Mesodermal cell (in vitro differentiated cells): ENCODE measurements around the gene REEP2.

Experiments used
- H3K27ac ChIP-seq: 2 replicates; pipeline ENCODE4 v1.7.0; 2013; ENCODE audit warnings: mild to moderate bottlenecking, low read depth, low read length, moderate library complexity; ENCODE audit not compliant: severe bottlenecking
- H3K36me3 ChIP-seq: 2 replicates; pipeline ENCODE4 v1.7.1; 2013; ENCODE audit warnings: mild to moderate bottlenecking, low read length, moderate library complexity; ENCODE audit not compliant: control insufficient read depth, insufficient read depth
- H3K4me1 ChIP-seq: one replicate; pipeline ENCODE4 v1.7.1; 2013; ENCODE audit warnings: mild to moderate bottlenecking, low read length; ENCODE audit not compliant: insufficient read depth, control insufficient read depth, poor library complexity, severe bottlenecking
- H3K4me3 ChIP-seq: 2 replicates; pipeline ENCODE4 v1.7.0; 2013; ENCODE audit warnings: low read length, control low read depth, mild to moderate bottlenecking; ENCODE audit not compliant: insufficient read depth, poor library complexity, severe bottlenecking; ENCODE audit errors: extremely low read depth
- H3K9me3 ChIP-seq: 2 replicates; pipeline ENCODE4 v1.7.1; 2013; ENCODE audit warnings: mild to moderate bottlenecking, low read length, moderate library complexity; ENCODE audit not compliant: control insufficient read depth
- WGBS, 2 experiments: methylation state at CpG; one replicate each; pipeline ENCODE4 v1.1.5; 2013; ENCODE audit warnings: missing lambda C conversion rate in 2 of 2; ENCODE audit not compliant: insufficient coverage in 2 of 2; 5-methylcytosine and 5-hydroxymethylcytosine counted together

The REEP2 gene

GRCh38 chr5:138489683-138490061 is 50.8 kb downstream of the REEP2 start:
- WGBS, 2 experiments, result 87 to 93% methylated on average over 4 of the region's 5 CpGs
- H3K36me3 ChIP-seq, result no peaks in the 10 kb centered on the region
- no peak overlapping the region for H3K4me3 ChIP-seq
- no peaks in the 10 kb centered on the region for H3K9me3 ChIP-seq
- no peak overlapping the region for H3K27ac ChIP-seq
- peaks cover 27% of the 10 kb centered on the region for H3K4me1 ChIP-seq

- Histone ChIP-seq H3K4me1 (peaks cover 27% of the 10 kb centered on the region), H3K36me3 (no peaks in the 10 kb centered on the region), H3K27ac (no peak overlapping the region), H3K4me3 (no peak overlapping the region), H3K9me3 (no peaks in the 10 kb centered on the region)
- 78 to 87% methylated on average over 10 of the region's 12 CpGs for WGBS, 2 experiments
Observed at GRCh38 chr5:138490648-138491283, 51.9 kb downstream of the REEP2 start.

DNA sequence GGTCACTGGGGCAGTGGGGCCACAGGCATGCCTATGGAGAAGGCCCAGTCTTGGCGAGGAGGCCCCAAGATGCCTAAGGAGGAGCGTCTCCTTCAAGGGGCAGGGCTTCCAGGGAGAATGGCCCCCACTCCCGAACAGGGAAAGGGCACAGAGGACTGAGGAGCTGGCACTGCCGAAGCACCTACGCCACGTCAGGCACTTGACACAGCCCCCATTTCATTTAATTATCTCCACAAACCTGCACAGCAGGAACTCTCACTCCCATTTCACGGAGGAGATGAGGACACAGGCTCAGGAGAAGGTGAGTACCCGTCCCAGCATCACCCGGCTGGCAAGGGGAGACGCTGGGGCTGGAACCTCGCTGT is 52.4 kb downstream of the REEP2 start:
- 61 to 67% methylated on average over 8 to 11 of the region's 11 CpGs for WGBS, 2 experiments
- Histone ChIP-seq H3K9me3 (no peaks in the 10 kb centered on the region), H3K36me3 (no peaks in the 10 kb centered on the region), H3K4me1 (peaks cover 27% of the 10 kb centered on the region), H3K4me3 (peak overlapping the region; percentile 39), H3K27ac (no peak overlapping the region)

GRCh38 chr5:138491669-138492559 is 53.1 kb downstream of the REEP2 start:
- WGBS, 2 experiments, result 5 to 7% methylated on average over 77 to 80 of the region's 93 CpGs
- no peak overlapping the region for H3K27ac ChIP-seq
- H3K36me3 ChIP-seq, result no peaks in the 10 kb centered on the region
- H3K4me1 ChIP-seq, result peaks cover 27% of the 10 kb centered on the region
- H3K4me3 ChIP-seq, result peak overlapping the region; percentile 39
- no peaks in the 10 kb centered on the region for H3K9me3 ChIP-seq

GRCh38 chr5:138492560-138493045 is 53.7 kb downstream of the REEP2 start:
- WGBS, 2 experiments, result 29 to 42% methylated on average over 7 to 9 of the region's 10 CpGs
- peak overlapping the region; percentile 39 for H3K4me3 ChIP-seq
- no peaks in the 10 kb centered on the region for H3K9me3 ChIP-seq
- H3K4me1 ChIP-seq, result peaks cover 24% of the 10 kb centered on the region
- H3K27ac ChIP-seq, result no peak overlapping the region
- H3K36me3 ChIP-seq, result no peaks in the 10 kb centered on the region

DNA sequence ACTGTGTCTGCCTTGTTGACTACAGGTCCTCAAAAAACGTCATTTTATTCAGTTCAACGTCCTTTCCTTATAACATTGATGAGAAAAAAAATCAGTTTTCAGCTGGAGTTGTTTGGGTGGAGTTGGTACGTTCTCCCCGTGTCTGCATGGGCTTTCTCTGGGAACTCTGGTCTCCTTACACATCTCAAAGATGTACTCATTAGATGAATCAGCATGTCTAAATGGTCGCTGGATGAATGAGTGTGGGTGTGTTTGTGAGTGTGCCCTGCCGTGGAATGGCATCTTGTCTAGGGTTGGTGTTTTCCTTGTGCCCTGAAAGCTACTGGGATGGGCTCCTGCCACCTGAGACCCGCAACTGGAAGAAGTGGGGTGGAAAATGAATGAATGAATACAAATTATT is 56.5 kb downstream of the REEP2 start:
- H3K27ac ChIP-seq, result no peak overlapping the region
- 80 to 100% methylated on average over 1 of the region's 7 CpGs for WGBS, 2 experiments
- H3K4me1 ChIP-seq, result peaks cover 17% of the 10 kb centered on the region
- H3K9me3 ChIP-seq, result no peaks in the 10 kb centered on the region
- no peak overlapping the region for H3K4me3 ChIP-seq
- H3K36me3 ChIP-seq, result no peaks in the 10 kb centered on the region
